OCI-LY3 (cell line): ENCODE data around the gene MTOR.

ENCODE experiments used
- H2AFZ ChIP-seq: fragments of 200-600, 300-600 bp; shearing (Covaris generic); 2 replicates; pipeline ENCODE4 v1.6.0; 2014; ENCODE audit warnings: antibody characterized with exemption, low read depth, low read length
- H3K27ac ChIP-seq: fragments of 200-600, 300-600 bp; sonication (generic); 2 replicates; pipeline ENCODE4 v1.5.1; 2014; ENCODE audit warnings: mild to moderate bottlenecking, low read length, moderate library complexity, mixed read lengths
- H3K27me3 ChIP-seq: fragments of 200-600, 300-600 bp; sonication (generic); 2 replicates; pipeline ENCODE4 v1.6.1; 2014; ENCODE audit warnings: low read depth, low read length, mixed read lengths
- H3K36me3 ChIP-seq: fragments of 200-600, 300-600 bp; sonication (generic); replicated peaks from 2 replicates; pipeline ENCODE3; 2014; ENCODE audit warnings: low read depth, low read length, mixed read lengths
- H3K4me1 ChIP-seq: fragments of 300-600, 200-600 bp; sonication (generic); 2 replicates; pipeline ENCODE4 v1.6.1; 2014; ENCODE audit warnings: low read length, mixed read lengths
- H3K4me2 ChIP-seq: fragments of 200-600, 300-600 bp; sonication (generic); 2 replicates; pipeline ENCODE4 v1.6.1; 2014; ENCODE audit warnings: low read length, mixed read lengths
- H3K4me3 ChIP-seq: fragments of 300-600, 200-600 bp; sonication (generic); 2 replicates; pipeline ENCODE4 v1.5.1; 2014; ENCODE audit warnings: antibody characterized with exemption, mild to moderate bottlenecking, low read length, moderate library complexity
- H3K79me2 ChIP-seq: fragments of 300-600, 200-600 bp; shearing (Covaris generic); 2 replicates; pipeline ENCODE4 v1.6.1; 2014; ENCODE audit warnings: mild to moderate bottlenecking, low read length, mixed read lengths
- H3K9ac ChIP-seq: fragments of 300-600, 200-600 bp; shearing (Covaris generic); 2 replicates; pipeline ENCODE4 v1.6.0; 2014; ENCODE audit warnings: mild to moderate bottlenecking, low read length, moderate library complexity
- H3K9me3 ChIP-seq: fragments of 200-600, 300-600 bp; shearing (Covaris generic); 2 replicates; pipeline ENCODE4 v1.6.1; 2014; ENCODE audit warnings: low read length, mixed read lengths; ENCODE audit not compliant: insufficient read depth
- H4K20me1 ChIP-seq: fragments of 200-600, 300-600 bp; sonication (generic); 2 replicates; pipeline ENCODE4 v1.6.1; 2016; ENCODE audit warnings: low read length, mixed read lengths; ENCODE audit not compliant: insufficient read depth
- CTCF ChIP-seq: fragments of 200-600, 300-600 bp; sonication (generic); IDR thresholded peaks from 2 replicates; pipeline ENCODE4 v1.5.1; 2014; ENCODE audit warnings: antibody characterized with exemption, low read length, low read depth
- EZH2phosphoT487 ChIP-seq: fragments of 200-600 bp; shearing (Covaris generic); IDR thresholded peaks from 2 replicates; pipeline ENCODE4 v1.6.1; 2018; ENCODE audit warnings: antibody characterized with exemption, mixed run types, low read depth

The MTOR gene

GRCh38 chr1:11283151-11283550, 20.8 kb upstream of the MTOR start:
- H3K4me1 ChIP-seq: peaks cover 22% of the 10 kb centered on the region
- H3K79me2 ChIP-seq: peaks cover 40% of the 10 kb centered on the region
- no peak overlapping the region for H2AFZ ChIP-seq
- no peaks in the 10 kb centered on the region for H4K20me1 ChIP-seq
- no peak overlapping the region for H3K27ac ChIP-seq
- no peak overlapping the region for H3K4me3 ChIP-seq
- H3K9me3 ChIP-seq: no peaks in the 10 kb centered on the region
- H3K36me3 ChIP-seq: peaks cover 13% of the 10 kb centered on the region
- H3K27me3 ChIP-seq: no peaks in the 10 kb centered on the region
- H3K4me2 ChIP-seq: no peak overlapping the region
- no peak overlapping the region for H3K9ac ChIP-seq
- no peak for TF ChIP-seq CTCF

- H3K4me3 ChIP-seq: peak overlapping the region; percentile 46
- peaks cover 11% of the 10 kb centered on the region for H3K36me3 ChIP-seq
- no peaks in the 10 kb centered on the region for H3K9me3 ChIP-seq
- no peak overlapping the region for H2AFZ ChIP-seq
- H3K79me2 ChIP-seq: peaks cover 44% of the 10 kb centered on the region
- no peaks in the 10 kb centered on the region for H4K20me1 ChIP-seq
- no peak for TF ChIP-seq CTCF
- no peak for TF ChIP-seq EZH2phosphoT487
- peak overlapping the region; percentile 77 for H3K4me2 ChIP-seq
- H3K27me3 ChIP-seq: no peaks in the 10 kb centered on the region
- peaks cover 22% of the 10 kb centered on the region for H3K4me1 ChIP-seq
- peak overlapping the region; percentile 49 for H3K9ac ChIP-seq
- H3K27ac ChIP-seq: peak overlapping the region; percentile 83
These were observed 19.4 kb upstream of the MTOR start for GRCh38 chr1:11281518-11282331.

GRCh38 chr1:11280719-11281376, 18.5 kb upstream of the MTOR start:
- Histone ChIP-seq H4K20me1 (no peaks in the 10 kb centered on the region), H2AFZ (no peak overlapping the region), H3K4me3 (peak overlapping the region; percentile 46), H3K36me3 (peaks cover 9% of the 10 kb centered on the region), H3K9ac (peak overlapping the region; percentile 49), H3K79me2 (peaks cover 50% of the 10 kb centered on the region), H3K4me1 (peaks cover 23% of the 10 kb centered on the region), H3K9me3 (no peaks in the 10 kb centered on the region), H3K4me2 (peak overlapping the region; percentile 77), H3K27ac (peak overlapping the region; percentile 83), H3K27me3 (no peaks in the 10 kb centered on the region)
- TF ChIP-seq EZH2phosphoT487: no peak
- TF ChIP-seq CTCF: no peak

GRCh38 chr1:11279630-11280029, 17.3 kb upstream of the MTOR start:
- H3K79me2 ChIP-seq: peaks cover 59% of the 10 kb centered on the region
- no peak overlapping the region for H2AFZ ChIP-seq
- no peaks in the 10 kb centered on the region for H3K9me3 ChIP-seq
- H3K36me3 ChIP-seq: peaks cover 11% of the 10 kb centered on the region
- H3K27ac ChIP-seq: peak overlapping the region; percentile 83; the same call in 1 of the 2 replicates
- H3K27me3 ChIP-seq: no peaks in the 10 kb centered on the region
- no peak overlapping the region for H3K4me3 ChIP-seq
- no peak overlapping the region for H3K9ac ChIP-seq
- H3K4me2 ChIP-seq: no peak overlapping the region
- peaks cover 32% of the 10 kb centered on the region for H3K4me1 ChIP-seq
- no peak for TF ChIP-seq EZH2phosphoT487
- TF ChIP-seq CTCF: no peak
- H4K20me1 ChIP-seq: no peaks in the 10 kb centered on the region
